Measurements from ENCODE around the gene KRTAP17-1. TPM values are rescaled to one million over a fixed set of nuclear protein-coding genes. Genes with fewer than 3 reads are reported as not detected.

The KRTAP17-1 gene
- total RNA-seq, 6 experiments from 2014 or later, result not detected

- DNase-seq, result no peak
- TF ChIP-seq CTCF (IDR thresholded peaks at IDR 0.05), result no peak
- Mint-ChIP-seq H3K36me3 (ENCODE audit: low read depth) (peaks cover 4% of the 10 kb centered on the region), H3K27me3 (ENCODE audit: insufficient read depth) (peaks cover 5% of the 10 kb centered on the region), H3K4me3 (no peak overlapping the region), H3K4me1 (ENCODE audit: low read depth) (peaks cover 7% of the 10 kb centered on the region), H3K27ac (no peak overlapping the region), H3K9me3 (peaks cover 4% of the 10 kb centered on the region; the same call in 1 of the 2 replicates)
Measured at GRCh38 chr17:41298458-41299135, 16.9 kb downstream of the KRTAP17-1 start.

GRCh38 chr17:41296846-41297245 lies 18.7 kb downstream of the KRTAP17-1 start:
- H3K27ac Mint-ChIP-seq, result no peak overlapping the region
- no peak for DNase-seq
- no peak overlapping the region for H3K4me3 Mint-ChIP-seq
- peaks cover 5% of the 10 kb centered on the region for H3K27me3 Mint-ChIP-seq (ENCODE audit: insufficient read depth)
- peaks cover 4% of the 10 kb centered on the region; the same call in 1 of the 2 replicates for H3K9me3 Mint-ChIP-seq
- TF ChIP-seq CTCF (IDR thresholded peaks at IDR 0.05), result no peak
- peaks cover 7% of the 10 kb centered on the region for H3K4me1 Mint-ChIP-seq (ENCODE audit: low read depth)
- peaks cover 4% of the 10 kb centered on the region for H3K36me3 Mint-ChIP-seq (ENCODE audit: low read depth)

GRCh38 chr17:41294016-41294415 lies 21.5 kb downstream of the KRTAP17-1 start:
- Mint-ChIP-seq H3K4me1 (ENCODE audit: low read depth) (no peaks in the 10 kb centered on the region), H3K9me3 (no peaks in the 10 kb centered on the region), H3K36me3 (ENCODE audit: low read depth) (no peaks in the 10 kb centered on the region), H3K27me3 (ENCODE audit: insufficient read depth) (peaks cover 3% of the 10 kb centered on the region), H3K27ac (no peak overlapping the region), H3K4me3 (no peak overlapping the region)
- TF ChIP-seq CTCF (IDR thresholded peaks at IDR 0.05), result no peak
- DNase-seq, result no peak

- Mint-ChIP-seq H3K4me3 (no peak overlapping the region), H3K27ac (no peak overlapping the region), H3K9me3 (no peaks in the 10 kb centered on the region), H3K27me3 (ENCODE audit: insufficient read depth) (no peaks in the 10 kb centered on the region; the same call in 1 of the 2 replicates), H3K4me1 (ENCODE audit: low read depth) (peaks cover 36% of the 10 kb centered on the region), H3K36me3 (ENCODE audit: low read depth) (no peaks in the 10 kb centered on the region)
- DNase-seq, result no peak
- TF ChIP-seq CTCF (IDR thresholded peaks at IDR 0.05), result no peak
Measured at GRCh38 chr17:41287050-41287449, 28.5 kb downstream of the KRTAP17-1 start.

GRCh38 chr17:41284546-41284945 lies 31.0 kb downstream of the KRTAP17-1 start:
- TF ChIP-seq CTCF (IDR thresholded peaks at IDR 0.05), result no peak
- H3K9me3 Mint-ChIP-seq, result no peaks in the 10 kb centered on the region; the same call in 1 of the 2 replicates
- no peak overlapping the region for H3K4me3 Mint-ChIP-seq
- no peaks in the 10 kb centered on the region; the same call in none of the 2 replicates for H3K27me3 Mint-ChIP-seq (ENCODE audit: insufficient read depth)
- H3K27ac Mint-ChIP-seq, result no peak overlapping the region; the same call in 1 of the 2 replicates
- H3K4me1 Mint-ChIP-seq (ENCODE audit: low read depth), result peaks cover 36% of the 10 kb centered on the region
- DNase-seq, result peak; percentile 6
- no peaks in the 10 kb centered on the region for H3K36me3 Mint-ChIP-seq (ENCODE audit: low read depth)

Data from HFFc6 (cell line).